Choroid plexus epithelial cell (primary cell): ENCODE results near the gene MAP3K7CL.
"Not testable (repeated sequence)": the region's sequence is repeated elsewhere in the genome, so short reads cannot be mapped to it uniquely, and the experiment has no call there.

Source experiments
- DNase-seq: peaks from one replicate; pipeline ENCODE4 v3.0.0-alpha.2; 2010; ENCODE audit warnings: low read depth
- H3K4me3 ChIP-seq: 2 replicates; pipeline ENCODE4 v1.5.1; 2011; ENCODE audit warnings: low read depth, mild to moderate bottlenecking, control low read depth, low read length, moderate library complexity
- TF ChIP-seq, protein P1 (sequence below): conservative IDR thresholded peaks from 2 replicates; pipeline ENCODE4 v1.5.1; 2011; ENCODE audit warnings: low read depth, mild to moderate bottlenecking, control low read depth, inconsistent platforms, low read length, moderate library complexity

Gene MAP3K7CL

GRCh38 chr21:29155118-29155932 is 24.9 kb downstream of the MAP3K7CL start:
- DNase-seq: peak; percentile 93
- peak overlapping the region; percentile 33 for H3K4me3 ChIP-seq
- TF ChIP-seq, protein P1, sequence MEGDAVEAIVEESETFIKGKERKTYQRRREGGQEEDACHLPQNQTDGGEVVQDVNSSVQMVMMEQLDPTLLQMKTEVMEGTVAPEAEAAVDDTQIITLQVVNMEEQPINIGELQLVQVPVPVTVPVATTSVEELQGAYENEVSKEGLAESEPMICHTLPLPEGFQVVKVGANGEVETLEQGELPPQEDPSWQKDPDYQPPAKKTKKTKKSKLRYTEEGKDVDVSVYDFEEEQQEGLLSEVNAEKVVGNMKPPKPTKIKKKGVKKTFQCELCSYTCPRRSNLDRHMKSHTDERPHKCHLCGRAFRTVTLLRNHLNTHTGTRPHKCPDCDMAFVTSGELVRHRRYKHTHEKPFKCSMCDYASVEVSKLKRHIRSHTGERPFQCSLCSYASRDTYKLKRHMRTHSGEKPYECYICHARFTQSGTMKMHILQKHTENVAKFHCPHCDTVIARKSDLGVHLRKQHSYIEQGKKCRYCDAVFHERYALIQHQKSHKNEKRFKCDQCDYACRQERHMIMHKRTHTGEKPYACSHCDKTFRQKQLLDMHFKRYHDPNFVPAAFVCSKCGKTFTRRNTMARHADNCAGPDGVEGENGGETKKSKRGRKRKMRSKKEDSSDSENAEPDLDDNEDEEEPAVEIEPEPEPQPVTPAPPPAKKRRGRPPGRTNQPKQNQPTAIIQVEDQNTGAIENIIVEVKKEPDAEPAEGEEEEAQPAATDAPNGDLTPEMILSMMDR: no peak

- H3K4me3 ChIP-seq: peak overlapping the region; percentile 33
- TF ChIP-seq, protein P1: no peak
These were observed 25.5 kb downstream of the MAP3K7CL start for GRCh38 chr21:29155933-29156260.

DNA sequence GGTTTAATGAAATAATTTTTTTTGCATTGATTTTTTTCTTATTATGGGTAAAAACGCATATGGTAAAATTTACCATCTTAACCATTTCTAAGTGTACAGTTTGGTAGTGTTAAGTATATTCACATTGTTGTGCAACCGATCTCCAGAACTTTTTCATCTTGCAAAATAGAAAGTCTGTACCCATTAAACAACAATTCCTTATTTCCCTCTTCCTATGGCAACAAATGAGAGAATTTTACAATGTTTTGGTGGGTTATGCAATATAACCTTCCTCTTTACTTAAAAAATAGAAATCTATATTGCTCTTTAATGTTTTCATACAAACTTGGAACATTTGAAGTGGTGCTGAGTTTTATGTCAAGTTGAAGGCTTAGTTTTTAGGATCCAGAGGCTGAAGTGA is 26.6 kb downstream of the MAP3K7CL start:
- no peak overlapping the region for H3K4me3 ChIP-seq
- TF ChIP-seq, protein P1: no peak
- no peak for DNase-seq

More at GRCh38 chr21:29155933-29156260, 25.5 kb downstream of the MAP3K7CL start:
- no peak for DNase-seq

DNA sequence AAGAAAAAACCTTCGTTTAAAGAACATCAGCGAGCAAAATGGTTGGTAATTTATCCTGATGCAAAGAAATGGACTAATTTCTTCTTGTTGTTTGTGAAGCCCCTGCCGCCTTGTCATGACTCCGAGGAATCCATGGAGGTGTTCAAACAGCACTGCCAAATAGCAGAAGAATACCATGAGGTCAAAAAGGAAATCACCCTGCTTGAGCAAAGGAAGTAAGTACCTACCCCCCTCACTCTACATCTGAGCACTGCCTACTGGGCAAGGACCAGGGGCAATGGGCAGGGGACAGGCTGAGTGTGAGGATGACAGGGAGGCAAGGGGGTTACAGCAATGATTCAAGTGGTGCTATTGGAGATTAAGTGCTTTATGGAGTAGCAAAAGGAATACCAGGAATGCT is 29.4 kb downstream of the MAP3K7CL start:
- TF ChIP-seq, protein P1: no peak
- H3K4me3 ChIP-seq: no peak overlapping the region
- DNase-seq: no peak

DNA sequence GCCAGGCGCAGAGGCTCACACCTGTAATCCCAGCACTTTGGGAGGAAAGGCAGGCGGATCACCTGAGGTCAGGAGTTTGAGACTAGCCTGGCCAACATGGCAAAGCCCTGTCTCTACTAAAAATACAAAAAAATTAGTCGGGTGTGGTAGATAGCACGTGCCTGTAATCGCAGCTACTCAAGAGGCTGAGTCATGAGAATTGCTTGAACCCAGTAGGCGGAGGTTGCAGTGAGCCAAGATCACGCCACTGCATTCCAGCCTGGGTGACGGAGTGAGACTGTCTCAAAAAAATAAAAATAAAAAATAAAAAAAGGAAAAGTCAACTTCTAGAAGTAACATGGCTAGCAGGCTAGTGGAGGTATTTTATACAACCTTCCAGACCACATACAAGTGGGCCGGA is 32.4 kb downstream of the MAP3K7CL start:
- not testable (repeated sequence) for H3K4me3 ChIP-seq
- DNase-seq: peak; percentile 94

DNA sequence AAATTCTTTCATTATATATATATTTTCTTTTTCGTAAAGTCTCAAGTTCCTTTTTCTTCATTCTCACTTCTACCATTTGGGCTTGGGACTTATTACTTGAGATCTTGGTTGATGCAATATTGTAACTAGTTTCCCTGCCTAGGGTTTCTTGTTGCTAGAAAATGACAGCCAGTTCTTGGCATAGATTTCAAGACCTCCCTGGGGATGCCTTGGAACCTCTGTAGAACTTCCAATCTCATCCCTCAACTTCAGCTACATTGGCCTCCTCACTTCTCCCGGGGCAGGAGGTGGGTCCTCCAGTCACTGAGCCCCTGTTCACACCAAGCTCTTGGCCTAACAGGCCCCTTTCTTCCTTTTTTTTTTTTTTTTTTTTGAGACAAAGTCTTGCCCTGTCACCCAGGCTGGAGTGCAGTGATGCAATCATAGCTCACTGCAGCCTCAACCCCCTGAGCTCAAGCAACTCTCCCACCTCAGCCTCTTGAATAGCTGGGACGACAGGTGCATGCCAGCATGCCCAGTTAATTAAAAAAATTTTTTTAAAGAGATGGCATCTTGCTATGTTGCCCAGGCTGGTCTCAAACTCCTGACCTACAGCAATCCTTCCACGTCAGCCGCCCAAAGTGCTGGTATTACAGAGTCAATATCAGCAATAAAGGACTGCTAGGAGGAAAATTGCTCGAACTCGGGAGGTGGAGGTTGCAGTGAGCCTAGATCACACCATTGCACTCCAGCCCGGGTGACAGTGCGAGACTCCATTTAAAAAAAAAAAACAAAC is 33.1 kb downstream of the MAP3K7CL start:
- TF ChIP-seq, protein P1: no peak
- H3K4me3 ChIP-seq: no peak overlapping the region
- peak; percentile 48 for DNase-seq

GRCh38 chr21:29164323-29164942 is 34.0 kb downstream of the MAP3K7CL start:
- TF ChIP-seq, protein P1: peak; percentile 83
- DNase-seq: peak; percentile 96
- peak overlapping the region; percentile 22 for H3K4me3 ChIP-seq
